IMR-90 (cell line): ENCODE measurements around the gene ADGRV1. TPM values are rescaled to one million over a fixed set of nuclear protein-coding genes. Genes with fewer than 3 reads are reported as not detected.
"Not testable (repeated sequence)": the region's sequence is repeated elsewhere in the genome, so short reads cannot be mapped to it uniquely, and the experiment has no call there.

Source experiments
- ATAC-seq: fragments of 200-7000 bp; cut with Tn5 transposase; 2 replicates; pipeline ENCODE4 v1.9.1; 2020; ENCODE audit warnings: low read depth, mild to moderate bottlenecking, moderate library complexity
- BruUV-seq: library from RNA; stranded (reverse); fragments of 400-500 nt; replicated peaks from 2 replicates; lab custom pipeline; 2021; lab: Mats Ljungman, UMichigan
- CTCF ChIA-PET: fragments of 300-600 bp; formaldehyde crosslinking; extraction: SDS; loops from one replicate; lab custom pipeline; 2021; ENCODE audit warnings: antibody characterized with exemption; lab: Yijun Ruan, JAX
- POLR2A ChIA-PET: fragments of 300-600 bp; sonication (Branson Sonifier 250); formaldehyde crosslinking; loops from one replicate; lab custom pipeline; 2022; ENCODE audit warnings: antibody characterized with exemption; ENCODE audit not compliant: unreplicated experiment; lab: Charles Lee
- DNase-seq: peaks from one replicate; pipeline ENCODE4 v3.0.0; 2013
- H2AFZ ChIP-seq: replicated peaks from 2 replicates; pipeline ENCODE3; 2013; ENCODE audit warnings: low read length, mild to moderate bottlenecking; ENCODE audit not compliant: poor library complexity
- H2AK5ac ChIP-seq: 2 replicates; pipeline ENCODE4 v1.6.1; 2013; ENCODE audit warnings: low read depth, low read length, inconsistent platforms
- H2AK9ac ChIP-seq: replicated peaks from 2 replicates; pipeline ENCODE3; 2013; ENCODE audit warnings: mild to moderate bottlenecking, low read depth, low read length, moderate library complexity; ENCODE audit not compliant: poor library complexity
- H2BK120ac ChIP-seq: 2 replicates; pipeline ENCODE4 v1.6.1; 2013; ENCODE audit warnings: low read depth, low read length, inconsistent platforms
- H2BK15ac ChIP-seq: 3 replicates; pipeline ENCODE4 v1.6.1; 2013; ENCODE audit warnings: low read depth, low read length, inconsistent platforms
- H2BK20ac ChIP-seq: 2 replicates; pipeline ENCODE4 v1.6.1; 2013; ENCODE audit warnings: low read depth, mild to moderate bottlenecking, inconsistent platforms, low read length, moderate library complexity
- H2BK5ac ChIP-seq: 2 replicates; pipeline ENCODE4 v1.6.1; 2013; ENCODE audit warnings: mild to moderate bottlenecking, low read depth, low read length, inconsistent platforms; ENCODE audit not compliant: poor library complexity, severe bottlenecking
- H3K14ac ChIP-seq: replicated peaks from 2 replicates; pipeline ENCODE4 v1.6.1; 2013; ENCODE audit warnings: low read depth, low read length, inconsistent platforms
- H3K18ac ChIP-seq: 2 replicates; pipeline ENCODE4 v1.6.1; 2013; ENCODE audit warnings: low read depth, low read length, control low read depth
- H3K23ac ChIP-seq: 2 replicates; pipeline ENCODE4 v1.6.1; 2013; ENCODE audit warnings: low read depth, low read length, inconsistent platforms
- H3K27ac ChIP-seq: 2 replicates; pipeline ENCODE4 v1.5.1; 2013; ENCODE audit warnings: mild to moderate bottlenecking, control low read depth, low read length; ENCODE audit not compliant: insufficient read depth
- H3K27me3 ChIP-seq: 2 replicates; pipeline ENCODE4 v1.6.1; 2013; ENCODE audit warnings: low read length; ENCODE audit not compliant: control insufficient read depth, insufficient read depth
- H3K36me3 ChIP-seq: 2 replicates; pipeline ENCODE4 v1.6.1; 2013; ENCODE audit warnings: low read length, mixed read lengths; ENCODE audit not compliant: control insufficient read depth, insufficient read depth
- H3K4ac ChIP-seq: 2 replicates; pipeline ENCODE4 v1.6.1; 2013; ENCODE audit warnings: low read depth, low read length, inconsistent platforms
- H3K4me1 ChIP-seq: 2 replicates; pipeline ENCODE4 v1.6.1; 2013; ENCODE audit warnings: low read length, mixed read lengths; ENCODE audit not compliant: control insufficient read depth, insufficient read depth
- H3K4me2 ChIP-seq: 2 replicates; pipeline ENCODE4 v1.6.1; 2013; ENCODE audit warnings: low read depth, mild to moderate bottlenecking, control low read depth, low read length, moderate library complexity
- H3K4me3 ChIP-seq: 2 replicates; pipeline ENCODE4 v1.5.1; 2013; ENCODE audit warnings: low read depth, mild to moderate bottlenecking, control low read depth, low read length, moderate library complexity; ENCODE audit not compliant: insufficient read depth
- H3K56ac ChIP-seq: 2 replicates; pipeline ENCODE4 v1.6.1; 2013; ENCODE audit warnings: low read length, inconsistent platforms; ENCODE audit not compliant: insufficient read depth; ENCODE audit errors: extremely low read depth
- H3K79me1 ChIP-seq, 2 experiments: 2 replicates each; pipeline ENCODE4 v1.6.1; 2013; ENCODE audit warnings: low read length in 2 of 2, inconsistent platforms in 1 of 2, low read depth in 1 of 2
- H3K9ac ChIP-seq: 2 replicates; pipeline ENCODE4 v1.6.1; 2013; ENCODE audit warnings: low read depth, low read length, control low read depth
- H3K9me1 ChIP-seq: 2 replicates; pipeline ENCODE4 v1.6.1; 2013; ENCODE audit warnings: low read length, inconsistent platforms; ENCODE audit not compliant: insufficient read depth
- H3K9me3 ChIP-seq: 2 replicates; pipeline ENCODE4 v1.6.1; 2013; ENCODE audit warnings: low read length; ENCODE audit not compliant: control insufficient read depth, insufficient read depth
- H4K20me1 ChIP-seq: 2 replicates; pipeline ENCODE4 v1.6.1; 2013; ENCODE audit warnings: low read length, inconsistent platforms; ENCODE audit not compliant: insufficient read depth
- H4K5ac ChIP-seq: 2 replicates; pipeline ENCODE4 v1.6.1; 2013; ENCODE audit warnings: mild to moderate bottlenecking, low read depth, low read length, control low read depth
- H4K8ac ChIP-seq, 2 experiments: 2 replicates each; pipeline ENCODE4 v1.6.1; 2013; ENCODE audit warnings: low read depth in 2 of 2, low read length in 2 of 2, control low read depth in 1 of 2, inconsistent platforms in 1 of 2
- H4K91ac ChIP-seq: 2 replicates; pipeline ENCODE4 v1.6.1; 2013; ENCODE audit warnings: low read depth, low read length, inconsistent platforms; ENCODE audit not compliant: insufficient read depth
- WGBS, 2 experiments: methylation state at CpG; one replicate each; pipeline versions ENCODE4 v1.1.5 to v1.1.7; 2013; ENCODE audit warnings: missing lambda C conversion rate in 2 of 2; ENCODE audit not compliant: insufficient read length in 1 of 2; ENCODE audit errors: extremely low coverage in 2 of 2; 5-methylcytosine and 5-hydroxymethylcytosine counted together
- dilution Hi-C: fragments of 300-500 bp; cut with HindIII; formaldehyde crosslinking; loops from one replicate; pipeline ENCODE4 v1.14.3; 2018; ENCODE audit warnings: low sequenced_read_pairs; ENCODE audit not compliant: unreplicated experiment
- in situ Hi-C: fragments of 300-500 bp; cut with MboI; formaldehyde crosslinking; loops from 3 replicates; pipeline ENCODE4 v1.14.3; 2019; ENCODE audit warnings: low sequenced_read_pairs, inconsistent platforms, mixed read lengths
- intact Hi-C: fragments of 100-400 bp; cut with micrococcal nuclease; formaldehyde crosslinking; loops from 2 replicates; pipeline ENCODE4 v1.10.0; 2022
- polyA plus RNA-seq, 3 experiments: library from polyadenylated mRNA; depleted of rRNA; stranded (reverse); fragments of >200 nt; gene quantifications; 2 replicates each; pipeline ENCODE4 v1.2.3, GENCODE V29; 2012; ENCODE audit warnings: low replicate concordance in 1 of 3
- total RNA-seq: library from RNA; depleted of rRNA; stranded (reverse); fragments of >200 nt; gene quantifications from 2 replicates; pipeline ENCODE4 v1.2.3, GENCODE V29; 2012

ADGRV1 gene
- total and polyA plus RNA-seq, 2 of the 4 experiments (the other 2 are of a cell fraction) = under 0.01 TPM; not detected in 1

DNA sequence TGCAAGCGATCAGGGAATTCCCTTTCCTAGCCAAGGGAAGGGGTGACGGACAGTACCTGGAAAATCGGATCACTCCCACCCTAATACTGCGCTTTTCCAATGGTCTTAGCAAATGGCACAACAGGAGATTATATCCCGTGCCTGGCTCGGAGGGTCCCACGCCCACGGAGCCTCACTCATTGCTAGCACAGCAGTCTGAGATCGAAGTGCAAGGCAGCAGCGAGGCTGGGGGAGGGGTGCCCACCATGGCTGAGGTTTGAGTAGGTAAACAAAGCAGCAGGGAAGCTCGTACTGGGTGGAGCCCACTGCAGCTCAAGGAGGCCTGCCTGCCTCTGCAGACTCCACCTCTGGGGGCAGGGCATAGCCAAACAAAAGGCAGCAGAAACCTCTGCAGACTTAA is 411.3 kb downstream of the ADGRV1 start:
- CTCF ChIA-PET, H4K8ac ChIP-seq, H2AK9ac ChIP-seq, H2AK5ac ChIP-seq, H3K14ac ChIP-seq, H3K23ac ChIP-seq, H2BK15ac ChIP-seq, H4K91ac ChIP-seq, H3K4me3 ChIP-seq, POLR2A ChIA-PET, H4K20me1 ChIP-seq, H3K9me1 ChIP-seq, H4K5ac ChIP-seq, DNase-seq, in situ Hi-C loops, H3K56ac ChIP-seq, H3K36me3 ChIP-seq, H3K9me3 ChIP-seq, H3K4me2 ChIP-seq, H3K4ac ChIP-seq, H3K18ac ChIP-seq, H2BK20ac ChIP-seq, H3K4me1 ChIP-seq, intact Hi-C loops, H3K9ac ChIP-seq, dilution Hi-C loops, BruUV-seq, H2BK120ac ChIP-seq, ATAC-seq, H3K79me1 ChIP-seq, H3K27ac ChIP-seq, H2BK5ac ChIP-seq, H3K27me3 ChIP-seq, H2AFZ ChIP-seq: not testable (repeated sequence)
- WGBS, 2 experiments = 88% methylated on average over 6 of the region's 11 CpGs; no CpG with 5 or more reads in 1 of the 2 experiments
